T-helper 9 cell (primary cell): ENCODE results near the gene HLX.

Experiments used
- DNase-seq: peaks from one replicate; pipeline ENCODE4 v3.0.0-alpha.2; 2020

The HLX gene

GRCh38 chr1:220882061-220882891 is 3.0 kb downstream of the HLX start:
- DNase-seq: no peak

DNA sequence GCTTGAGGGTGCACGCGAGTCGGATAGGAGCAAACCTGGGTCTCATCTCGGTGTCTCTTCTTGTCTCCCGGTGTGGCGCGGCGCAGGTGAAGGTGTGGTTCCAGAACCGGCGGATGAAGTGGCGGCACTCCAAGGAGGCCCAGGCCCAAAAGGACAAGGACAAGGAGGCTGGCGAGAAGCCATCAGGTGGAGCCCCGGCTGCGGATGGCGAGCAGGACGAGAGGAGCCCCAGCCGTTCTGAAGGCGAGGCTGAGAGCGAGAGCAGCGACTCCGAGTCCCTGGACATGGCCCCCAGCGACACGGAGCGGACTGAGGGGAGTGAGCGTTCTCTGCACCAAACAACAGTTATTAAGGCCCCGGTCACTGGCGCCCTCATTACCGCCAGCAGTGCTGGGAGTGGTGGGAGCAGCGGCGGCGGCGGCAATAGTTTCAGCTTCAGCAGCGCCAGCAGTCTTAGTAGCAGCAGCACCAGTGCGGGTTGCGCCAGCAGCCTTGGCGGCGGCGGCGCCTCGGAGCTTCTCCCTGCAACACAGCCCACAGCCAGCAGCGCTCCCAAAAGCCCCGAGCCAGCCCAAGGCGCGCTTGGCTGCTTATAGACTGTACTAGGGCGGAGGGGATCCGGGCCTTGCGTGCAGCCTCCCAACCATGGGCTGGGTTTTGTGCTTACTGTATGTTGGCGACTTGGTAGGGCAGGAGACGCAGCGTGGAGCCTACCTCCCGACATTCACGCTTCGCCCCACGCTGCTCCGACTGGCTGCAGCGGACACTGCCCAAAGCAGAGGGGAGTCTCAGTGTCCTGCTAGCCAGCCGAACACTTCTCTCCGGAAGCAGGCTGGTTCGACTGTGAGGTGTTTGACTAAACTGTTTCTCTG is 5.1 kb downstream of the HLX start:
- no peak for DNase-seq

GRCh38 chr1:220884981-220885918 is 6.0 kb downstream of the HLX start:
- no peak for DNase-seq

DNA sequence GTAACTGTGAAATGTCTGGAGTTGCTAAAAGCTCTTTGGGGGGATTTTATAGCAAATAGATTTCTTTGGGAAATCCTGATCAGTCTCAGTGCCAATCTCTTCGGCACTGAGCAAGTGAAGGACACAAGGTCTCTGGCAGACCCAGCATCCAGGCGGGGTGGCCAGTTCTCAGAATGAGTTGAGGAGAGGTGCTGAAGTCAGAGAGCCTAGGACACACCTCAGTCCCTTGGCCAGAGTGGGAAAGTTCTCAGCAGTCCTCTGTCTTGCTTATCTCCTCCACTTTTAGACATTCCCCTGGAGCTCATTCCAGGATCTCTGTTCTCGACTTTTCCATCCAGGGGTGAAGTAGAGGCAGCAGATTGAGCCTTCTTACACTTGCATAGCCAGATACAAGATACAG is 6.7 kb downstream of the HLX start:
- no peak for DNase-seq

GRCh38 chr1:220886470-220887201 is 7.4 kb downstream of the HLX start:
- DNase-seq: no peak

- DNase-seq: no peak
These were observed 7.9 kb downstream of the HLX start for GRCh38 chr1:220887202-220887519.

DNA sequence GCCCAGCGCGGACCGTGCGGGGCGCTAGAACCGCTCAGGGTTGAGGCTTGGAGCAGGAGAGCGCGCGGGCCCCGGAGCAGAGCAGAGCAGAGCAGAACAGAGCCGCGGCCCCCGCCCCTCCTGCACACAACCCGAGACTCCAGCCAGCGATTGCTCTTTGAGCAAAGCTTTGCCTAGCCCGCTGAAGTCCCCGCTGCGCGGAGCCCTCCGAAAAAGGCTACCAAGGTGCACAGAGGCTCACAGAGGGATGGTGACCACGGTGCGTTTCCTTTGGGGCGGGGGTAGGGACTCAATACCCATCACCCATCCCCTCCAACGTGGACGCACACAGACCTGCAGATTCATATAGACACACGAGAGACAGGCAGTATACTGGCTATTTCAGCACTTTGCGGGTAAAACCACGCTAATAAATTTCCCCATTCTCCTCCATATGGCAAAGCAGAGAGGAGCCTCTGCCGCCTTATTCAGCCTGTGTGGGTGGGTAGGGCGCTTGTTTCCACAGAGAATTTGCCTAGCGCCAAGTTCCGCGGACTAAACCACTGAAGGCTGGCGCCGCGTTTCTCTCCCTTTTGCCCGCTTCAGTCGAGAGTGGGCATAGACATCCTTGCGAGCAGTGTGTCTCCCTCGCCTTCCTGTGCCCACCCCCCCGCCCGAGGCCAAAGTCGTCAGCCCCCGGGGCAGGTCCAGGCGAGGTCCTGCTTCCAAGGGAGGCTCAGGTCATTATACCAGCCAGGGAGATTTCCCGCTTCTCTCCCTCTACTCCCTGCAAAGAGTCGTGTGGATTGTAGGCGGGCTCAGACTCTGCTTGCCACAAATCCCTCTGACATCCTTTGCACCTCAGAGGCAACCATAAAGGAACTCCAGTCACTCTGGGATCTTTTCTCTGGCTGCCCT is 8.5 kb downstream of the HLX start:
- DNase-seq: no peak

DNA sequence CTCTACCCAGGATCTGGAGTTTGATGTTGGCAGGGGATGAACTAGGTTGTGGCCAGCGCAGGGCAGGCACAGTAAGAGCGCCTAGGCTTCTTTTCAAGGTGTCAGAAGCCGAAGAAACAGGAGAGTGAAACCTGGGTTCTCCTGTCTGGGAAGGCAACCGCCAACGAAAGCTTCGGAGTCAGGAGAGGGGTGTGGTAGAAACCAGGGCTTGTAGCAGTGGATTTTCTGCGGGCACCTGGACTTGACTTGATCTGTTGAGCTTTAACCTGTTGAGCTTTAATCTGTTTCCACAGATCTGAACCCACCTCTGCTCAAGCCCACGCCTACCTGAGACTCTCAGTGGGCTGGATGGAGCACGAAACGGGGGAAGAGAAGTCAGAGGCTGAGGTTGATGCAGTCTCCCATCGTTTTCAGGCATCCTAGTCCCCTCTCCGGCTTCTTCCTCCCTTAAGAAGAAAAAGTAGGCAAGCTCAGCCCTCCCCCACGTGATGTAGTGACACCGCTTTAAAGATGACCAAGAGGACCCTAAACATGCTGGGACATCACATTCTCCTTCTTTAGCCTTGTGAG is 9.3 kb downstream of the HLX start:
- no peak for DNase-seq

- DNase-seq: no peak
These were observed 10.1 kb downstream of the HLX start for GRCh38 chr1:220889333-220889732.

DNA sequence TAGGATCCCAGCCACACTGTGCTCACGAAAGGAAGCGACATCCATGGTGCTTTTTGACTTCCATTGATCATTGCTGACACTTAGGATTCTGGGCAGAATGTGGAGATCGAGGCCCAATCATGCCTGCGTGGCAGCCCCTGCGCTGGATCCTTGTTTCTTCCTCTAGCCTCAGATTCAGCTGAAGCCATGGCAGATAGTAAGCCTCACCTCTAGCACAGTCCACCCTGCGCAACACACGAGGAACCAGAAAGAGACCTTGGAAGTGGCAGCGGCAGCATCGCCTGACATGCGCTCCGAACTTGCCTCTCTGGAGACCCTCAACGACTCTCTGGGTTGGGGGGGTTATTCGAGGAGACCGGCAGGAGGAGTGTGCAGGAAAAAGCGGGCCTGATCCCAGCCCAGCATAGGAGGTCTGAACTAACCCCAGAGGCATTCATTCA is 10.6 kb downstream of the HLX start:
- DNase-seq: no peak

- DNase-seq: no peak
These were observed 11.4 kb downstream of the HLX start for GRCh38 chr1:220890602-220891001.

DNA sequence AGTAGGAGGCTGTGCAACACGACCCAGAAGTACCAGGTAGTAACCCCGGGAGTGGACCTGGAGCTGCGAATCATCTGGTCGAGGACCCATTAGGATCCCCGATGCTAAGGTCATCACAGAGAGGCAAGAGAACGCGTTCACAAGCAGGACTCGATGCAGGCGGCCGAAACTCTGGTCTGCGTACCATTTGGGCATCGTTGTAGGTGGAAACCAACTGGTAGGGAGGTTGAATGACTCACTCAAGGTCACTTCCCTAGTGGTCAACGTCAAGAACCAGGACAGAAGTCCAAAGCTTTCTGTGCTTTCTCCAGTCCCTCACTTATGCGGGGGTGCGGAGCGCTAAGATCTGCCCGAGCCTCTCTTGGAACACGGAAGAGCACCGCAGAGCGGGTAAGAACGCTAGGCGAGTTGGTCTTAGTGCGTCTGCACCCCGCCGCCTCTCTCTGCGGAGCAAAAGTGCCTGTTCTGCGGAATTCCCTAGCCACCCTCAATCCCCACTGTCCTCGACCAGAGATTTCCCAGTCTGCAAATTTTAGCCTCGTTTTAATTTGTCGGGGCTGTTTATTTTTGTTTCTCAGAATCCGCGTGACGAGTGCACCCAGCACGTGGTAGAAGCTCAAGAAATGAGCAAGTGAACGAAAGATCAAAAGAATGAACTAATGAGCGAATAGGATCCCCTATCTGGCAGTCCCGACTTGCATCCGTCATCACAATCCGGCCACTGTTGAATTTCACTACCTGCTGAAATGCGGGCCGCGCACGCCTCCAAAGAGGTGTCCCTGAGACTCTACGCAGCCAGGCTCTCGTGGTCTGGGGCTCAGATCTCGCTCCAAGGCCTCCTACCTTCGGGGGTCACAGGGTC is 12.2 kb downstream of the HLX start:
- no peak for DNase-seq

- DNase-seq: no peak
These were observed 12.8 kb downstream of the HLX start for GRCh38 chr1:220892086-220892376.

GRCh38 chr1:220892997-220893700 is 13.9 kb downstream of the HLX start:
- DNase-seq: no peak

- DNase-seq: no peak
These were observed 14.4 kb downstream of the HLX start for GRCh38 chr1:220893701-220894024.

- DNase-seq: no peak
These were observed 15.0 kb downstream of the HLX start for GRCh38 chr1:220894025-220894923.

GRCh38 chr1:220894924-220895256 is 15.6 kb downstream of the HLX start:
- no peak for DNase-seq

- DNase-seq: no peak
These were observed 16.2 kb downstream of the HLX start for GRCh38 chr1:220895412-220895946.
